ENCODE measurements around the gene SNAP91.
A peak's percentile ranks its signal among the peaks of the same experiment; 100 is the strongest.

The SNAP91 gene

DNA sequence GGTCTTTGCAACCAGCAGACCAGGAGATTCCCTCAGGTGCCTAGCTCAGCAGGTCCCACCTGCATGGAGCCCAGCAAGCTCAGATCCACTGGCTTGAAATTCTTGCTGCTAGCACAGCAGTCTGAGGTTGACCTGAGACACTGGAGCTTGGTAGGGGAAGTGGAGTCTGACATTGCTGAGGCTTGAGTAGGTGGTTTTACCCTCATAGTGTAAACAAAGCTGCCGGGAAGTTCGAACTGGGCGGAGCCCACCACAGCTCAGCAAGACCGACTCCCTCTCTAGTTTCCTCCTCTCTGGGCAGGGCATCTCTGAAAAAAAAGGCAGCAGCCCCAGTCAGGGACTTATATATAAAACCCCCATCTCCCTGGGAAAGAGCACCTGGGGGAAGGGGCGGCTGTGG is 162.3 kb downstream of the SNAP91 start:
- no peak for DNase-seq (ENCODE audit: low read depth in 2 of 2)

DNA sequence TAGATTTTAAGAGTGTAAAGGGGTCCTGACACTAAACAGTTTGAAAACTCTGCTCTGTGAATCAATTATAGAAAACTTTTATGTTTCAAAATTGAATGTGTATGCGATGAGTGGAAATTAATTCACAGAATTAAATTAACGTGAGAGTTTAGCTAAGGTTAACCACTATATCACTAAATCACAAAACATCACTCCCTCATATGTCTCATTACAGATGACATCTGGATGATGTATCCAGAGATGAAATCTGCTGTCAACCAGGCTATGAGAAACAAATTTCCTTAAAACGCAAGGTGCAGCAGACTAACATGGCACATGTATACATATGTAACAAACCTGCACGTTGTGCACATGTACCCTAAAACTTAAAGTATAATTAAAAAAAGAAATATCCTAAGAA is 169.2 kb downstream of the SNAP91 start:
- no peak for DNase-seq (ENCODE audit: low read depth in 2 of 2)

DNA sequence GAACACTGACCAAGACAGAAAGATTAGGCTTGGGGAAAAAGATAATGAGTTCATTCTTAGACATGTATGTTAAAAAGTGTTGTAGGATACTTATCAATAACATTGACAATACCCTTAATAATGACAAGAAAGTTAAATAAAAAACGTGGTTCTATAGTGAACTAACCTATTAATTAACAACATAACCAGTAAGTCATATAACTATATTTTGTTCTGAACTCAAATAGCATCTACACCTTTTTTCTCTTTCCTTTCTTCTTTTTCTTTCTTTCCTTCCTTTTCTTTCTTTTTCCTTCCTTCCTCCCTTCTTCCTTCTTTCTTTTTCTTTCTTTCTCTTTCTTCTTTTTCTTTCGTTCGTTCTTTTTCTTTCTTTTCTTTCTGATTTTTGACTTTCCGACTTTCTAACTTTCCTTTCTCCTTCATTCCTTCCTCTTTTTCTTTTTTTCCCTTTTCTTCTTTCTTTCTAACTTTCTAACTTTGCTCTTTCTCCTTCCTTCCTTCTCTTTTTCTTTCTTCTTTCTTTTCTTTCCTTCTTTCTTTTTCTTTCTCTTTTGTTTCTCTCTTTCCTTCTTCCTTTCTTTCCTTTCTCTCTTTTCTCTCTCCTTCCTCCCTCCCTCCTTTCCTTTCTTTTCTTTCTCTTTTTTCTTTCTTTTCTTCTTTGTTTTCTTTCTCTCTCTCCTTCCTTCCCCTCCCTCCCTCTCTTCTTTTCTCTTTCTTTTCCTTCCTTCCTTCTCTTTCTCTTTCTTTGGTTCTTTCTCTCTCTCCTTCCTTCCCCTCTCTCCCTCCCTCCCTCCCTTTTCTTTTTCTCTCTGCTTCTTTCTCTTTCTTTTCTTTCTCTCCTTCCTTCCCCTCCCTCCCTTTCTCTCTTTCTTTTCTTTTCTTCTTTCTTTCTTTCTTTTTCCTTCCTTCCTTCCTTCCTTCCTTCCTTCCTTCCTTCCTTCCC is 172.0 kb downstream of the SNAP91 start:
- no peak for DNase-seq (ENCODE audit: low read depth in 2 of 2)

DNA sequence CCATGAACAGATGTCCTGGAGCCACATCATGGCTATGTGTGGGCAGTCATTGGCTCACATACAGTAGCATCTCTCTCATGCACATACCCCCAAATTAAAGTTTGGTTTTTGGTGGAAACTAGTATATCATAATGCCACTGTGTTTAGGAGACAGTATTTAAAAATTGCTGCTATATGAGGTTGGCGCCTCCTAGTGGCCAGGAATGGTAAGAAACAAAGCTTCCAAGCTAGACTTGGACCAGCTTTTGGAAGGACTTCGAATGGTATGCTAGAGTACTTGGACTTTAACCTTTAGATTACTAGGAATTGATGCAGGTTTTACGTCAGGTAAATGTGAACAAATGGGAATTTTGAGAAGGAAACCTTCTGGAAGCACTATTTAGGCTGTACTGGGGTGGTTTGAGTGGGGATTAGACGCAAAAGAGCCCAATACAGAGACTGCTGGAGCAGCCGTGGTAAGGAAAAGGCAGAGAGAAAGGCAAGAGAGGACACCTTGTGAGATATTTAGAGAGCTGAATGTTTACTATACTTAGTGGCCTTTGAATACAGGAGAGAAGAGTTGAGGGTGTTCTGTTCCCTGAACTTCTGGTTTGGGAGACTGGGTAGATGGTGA is 172.8 kb downstream of the SNAP91 start:
- peak in 1 of 2 donors; percentile 26 for DNase-seq (ENCODE audit: low read depth in 2 of 2)

DNA sequence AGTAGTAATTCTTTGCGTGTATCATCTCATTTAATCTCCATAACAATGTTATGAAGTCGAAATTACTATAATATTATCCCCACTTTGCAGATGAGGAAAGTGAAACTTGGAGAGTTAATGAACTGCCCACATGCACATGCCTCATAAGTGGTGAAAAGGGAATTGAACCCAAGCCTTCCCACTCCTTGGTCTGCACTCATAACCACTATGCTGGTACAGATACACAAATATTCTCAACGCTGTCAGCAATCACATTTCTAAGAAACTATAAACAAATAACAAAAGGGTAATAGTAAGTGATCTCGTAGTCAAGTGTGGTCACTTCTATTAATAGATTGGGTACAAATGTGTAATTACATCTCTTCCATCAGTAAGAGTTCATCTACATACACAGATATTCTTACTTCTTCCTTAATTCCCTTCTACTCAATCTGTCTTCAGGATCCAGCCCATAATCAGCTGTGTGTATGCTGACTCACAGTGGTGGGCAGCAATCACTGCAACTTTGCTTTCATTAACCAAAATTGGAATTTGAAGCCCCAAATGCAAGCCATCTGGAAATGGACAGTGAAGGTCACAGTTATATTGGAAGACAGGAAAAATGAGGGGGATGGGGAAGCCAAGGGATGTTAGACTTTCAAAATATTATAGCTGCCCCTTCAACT is 190.0 kb downstream of the SNAP91 start:
- no peak for DNase-seq (ENCODE audit: low read depth in 2 of 2)

DNA sequence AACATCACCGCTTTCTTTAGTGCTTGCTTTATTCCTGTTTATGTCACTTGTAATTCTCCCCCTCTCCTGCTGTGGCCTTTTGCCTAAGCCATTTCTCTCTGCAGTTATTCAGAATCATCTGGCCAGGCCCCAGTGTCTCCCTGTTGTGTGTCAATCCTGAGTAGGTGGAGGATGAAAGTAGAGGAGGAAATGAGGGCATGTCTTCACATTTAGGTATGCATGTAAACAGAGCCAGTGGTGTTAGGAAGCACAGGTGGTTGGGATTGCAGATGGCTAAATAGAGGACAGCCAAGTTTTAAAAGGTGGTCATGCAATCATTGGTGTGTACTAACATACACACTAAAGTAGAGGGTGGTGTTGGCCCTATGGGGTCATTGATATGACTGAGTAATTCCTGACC is 191.4 kb downstream of the SNAP91 start:
- no peak for DNase-seq (ENCODE audit: low read depth in 2 of 2)

DNA sequence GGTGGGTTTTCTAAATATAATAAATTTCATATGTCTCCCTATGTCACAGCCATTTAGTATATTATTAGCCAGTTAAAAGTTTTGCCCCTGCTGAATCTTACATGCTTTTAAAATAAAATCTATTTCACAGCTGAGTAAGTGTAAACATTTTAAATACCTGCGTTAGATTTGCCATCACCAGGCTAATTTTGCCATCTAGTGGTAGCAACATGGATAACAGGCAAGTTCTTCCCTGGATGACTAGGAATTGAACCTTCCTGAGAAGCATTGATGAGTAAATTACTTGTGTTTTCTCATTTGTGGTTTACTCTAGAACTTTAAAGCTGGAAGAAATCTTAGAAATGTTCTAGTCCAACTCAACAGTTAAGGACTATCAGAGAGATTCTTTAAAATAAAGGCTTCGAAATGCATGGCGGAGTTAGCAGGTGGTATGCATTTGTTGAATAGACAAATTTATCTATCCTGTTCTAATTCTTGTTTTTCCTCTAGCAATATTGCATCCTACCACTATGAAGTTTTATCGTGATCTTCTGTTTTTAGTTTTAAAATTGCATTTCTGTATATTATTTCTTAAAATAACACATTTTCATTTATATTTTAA is 193.9 kb downstream of the SNAP91 start:
- DNase-seq (ENCODE audit: low read depth in 2 of 2): no peak

DNA sequence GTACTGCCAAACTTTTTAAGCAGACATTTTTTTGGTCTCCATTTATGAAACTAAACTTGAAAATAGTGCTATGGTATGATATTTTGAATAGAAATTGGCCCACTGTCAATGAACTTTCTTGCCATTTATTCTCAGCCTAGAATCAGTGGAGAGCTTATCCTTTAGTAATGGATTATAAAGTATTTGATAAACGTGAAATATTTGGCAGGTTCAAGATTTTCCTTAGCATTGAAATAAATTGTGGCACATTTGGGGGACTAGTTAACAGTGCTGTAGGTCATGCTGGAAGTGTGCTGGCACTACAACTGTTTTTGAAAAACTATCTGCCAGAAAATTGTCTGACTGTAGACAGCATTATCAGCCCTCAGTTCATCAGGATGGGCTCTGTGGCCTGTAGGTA is 194.4 kb downstream of the SNAP91 start:
- no peak for DNase-seq (ENCODE audit: low read depth in 2 of 2)

DNA sequence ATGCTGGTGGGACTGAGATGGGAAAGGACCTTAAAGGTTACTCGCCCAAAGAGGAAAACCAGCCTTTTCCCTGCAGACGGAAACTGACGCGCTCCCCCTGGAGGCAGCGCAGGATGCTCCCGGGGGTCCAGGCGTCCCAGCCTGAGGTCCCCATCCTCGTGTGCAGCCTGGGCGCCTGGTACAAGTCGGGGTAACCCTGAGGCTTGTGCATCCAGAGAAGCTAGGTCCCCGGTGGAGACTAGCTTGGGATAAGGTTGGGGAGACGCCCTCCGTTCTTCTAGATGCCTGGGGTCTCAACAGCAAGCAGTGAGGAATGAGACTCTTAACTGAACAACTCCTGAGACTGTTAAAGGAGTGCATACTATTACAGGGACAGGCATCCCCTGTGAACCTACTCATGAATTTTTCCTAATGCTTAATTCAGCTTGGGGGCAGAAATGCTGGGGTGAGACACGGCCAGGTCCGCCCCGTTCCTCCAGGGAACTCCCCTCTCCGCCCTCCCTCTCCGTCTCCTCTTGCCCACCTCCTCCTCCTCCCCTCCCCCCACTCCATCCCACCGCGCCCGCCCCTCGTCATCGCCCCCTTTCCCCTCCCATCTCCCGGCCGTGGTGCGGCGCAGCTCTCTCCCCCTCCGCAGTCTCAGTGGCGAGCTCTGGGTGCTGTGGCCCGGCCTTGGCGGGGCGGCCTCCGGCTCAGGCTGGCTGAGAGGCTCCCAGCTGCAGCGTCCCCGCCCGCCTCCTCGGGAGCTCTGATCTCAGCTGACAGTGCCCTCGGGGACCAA is 196.8 kb downstream of the SNAP91 start, which contains the start of gene PRSS35:
Gene PRSS35, plus strand, starts transcription at position 634 of the 781 bp plus-strand sequence. CDS start 10,908 bp downstream, outside the sequence.
- peak in 1 of 2 donors; percentile 5 for DNase-seq (ENCODE audit: low read depth in 2 of 2)

DNA sequence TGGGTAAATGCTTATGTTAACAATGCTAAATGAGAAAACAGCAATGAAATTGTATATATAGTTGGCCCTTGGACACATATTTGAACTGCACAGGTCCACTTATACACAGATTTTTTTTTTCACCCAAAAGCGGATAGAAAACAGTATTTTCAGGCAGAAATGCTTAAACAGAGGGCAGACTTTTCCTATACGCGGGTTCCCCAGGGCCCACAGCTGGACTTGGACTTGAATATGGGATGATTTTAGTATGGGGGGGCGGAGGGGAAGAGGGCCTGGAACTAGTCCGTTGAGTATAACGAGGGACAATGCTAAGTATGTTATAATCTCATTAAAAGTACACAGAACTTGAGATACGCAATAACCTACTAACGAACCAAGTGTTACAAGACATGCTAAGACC is 197.6 kb downstream of the SNAP91 start:
- DNase-seq (ENCODE audit: low read depth in 2 of 2): no peak

DNA sequence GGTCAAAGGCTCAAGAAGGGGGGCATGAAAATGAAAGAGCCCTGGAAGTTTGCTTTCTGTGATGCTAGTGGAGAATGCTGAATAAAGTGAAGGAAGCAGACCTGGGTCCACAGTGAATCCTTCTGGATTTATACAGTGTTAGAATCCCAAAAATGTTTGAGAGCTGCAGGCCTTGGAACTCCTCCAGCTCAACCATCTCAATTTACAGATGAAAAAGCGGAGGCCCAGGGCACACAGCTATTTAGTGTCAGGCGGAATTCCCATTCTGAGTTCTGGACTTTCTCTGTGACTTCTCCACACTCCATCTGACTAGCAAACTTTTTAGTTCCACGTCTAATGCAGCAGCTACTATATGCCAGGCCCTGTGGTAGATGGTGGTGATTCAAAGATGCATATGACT is 198.1 kb downstream of the SNAP91 start:
- DNase-seq (ENCODE audit: low read depth in 2 of 2): no peak

DNA sequence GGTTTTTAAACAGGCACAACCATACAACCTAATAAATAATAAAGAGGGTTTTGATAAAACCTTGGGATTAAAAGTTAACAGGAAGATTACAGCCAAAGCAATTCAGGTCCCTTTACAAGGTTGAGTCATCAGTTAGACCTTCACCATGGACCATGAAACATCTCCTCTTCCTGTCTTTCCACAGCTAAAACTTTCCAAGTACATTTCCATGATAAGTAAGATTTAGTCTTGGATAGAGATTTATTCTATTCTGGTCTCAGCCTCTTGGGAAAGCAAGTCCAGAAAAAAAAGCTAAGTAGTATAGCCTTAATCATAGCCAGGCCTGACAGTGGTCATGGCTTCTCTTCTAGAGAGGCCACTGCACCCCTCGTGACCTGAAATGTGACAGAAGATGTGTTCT is 199.5 kb downstream of the SNAP91 start:
- no peak for DNase-seq (ENCODE audit: low read depth in 2 of 2)

DNA sequence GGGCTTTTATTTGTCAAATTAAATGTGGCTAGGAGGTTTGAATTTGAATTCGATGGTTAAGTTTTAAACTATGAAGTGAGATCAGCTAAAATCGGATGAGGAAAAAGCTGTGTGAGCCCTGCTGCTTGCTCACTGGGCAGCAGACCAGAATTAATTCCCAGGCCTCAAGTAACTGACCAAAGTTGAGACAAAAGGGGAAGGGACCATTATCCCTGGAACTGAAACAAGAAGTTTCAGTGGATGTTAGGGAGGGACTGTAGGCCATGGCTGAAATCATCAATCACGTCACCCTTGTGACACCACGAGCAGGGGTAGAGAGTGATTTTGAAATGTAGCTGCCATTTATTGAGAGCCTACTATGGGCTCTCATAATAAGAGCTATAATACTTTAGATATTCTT is 203.5 kb downstream of the SNAP91 start:
- no peak for DNase-seq (ENCODE audit: low read depth in 2 of 2)

Measured in stimulated activated CD8-positive, alpha-beta memory T cell treated with anti-CD3 and anti-CD28 coated beads, Interleukin-2, amount 100 ng/mL, for 48 hours (primary cell).